Upper lobe of right lung (tissue), 1 donor: ENCODE measurements around the gene JARID2. TPM values are rescaled to one million over a fixed set of nuclear protein-coding genes. Genes with fewer than 3 reads are reported as not detected.

ENCODE experiments used
- ATAC-seq: fragments of 200-7000 bp; cut with Tn5 transposase; one replicate; pipeline ENCODE4 v1.9.1; 2020; ENCODE audit warnings: mild to moderate bottlenecking, moderate library complexity
- DNase-seq: peaks from one replicate; pipeline ENCODE4 v3.0.0-alpha.2; 2020
- H3K27ac ChIP-seq: fragments of 200-600 bp; one replicate; pipeline ENCODE4 v1.8.0; 2022
- H3K27me3 ChIP-seq: fragments of 200-600 bp; one replicate; pipeline ENCODE4 v1.8.0; 2022; ENCODE audit warnings: mild to moderate bottlenecking
- H3K36me3 ChIP-seq: fragments of 200-600 bp; one replicate; pipeline ENCODE4 v1.8.0; 2022
- H3K4me1 ChIP-seq: fragments of 200-600 bp; one replicate; pipeline ENCODE4 v1.8.0; 2022
- H3K4me3 ChIP-seq: fragments of 200-600 bp; one replicate; pipeline ENCODE4 v1.8.0; 2022; ENCODE audit warnings: mild to moderate bottlenecking
- H3K9me3 ChIP-seq: fragments of 200-600 bp; one replicate; pipeline ENCODE4 v1.8.0; 2022
- intact Hi-C: fragments of 100-400 bp; cut with DNase I; formaldehyde crosslinking; loops from one replicate; pipeline ENCODE4 v1.11.0; 2022
- total RNA-seq: library from RNA; stranded (reverse); fragmentation: NEBNext Ultra II Directional; extraction: Animal tissue kit (Norgen Biotek cat#: 25700); gene quantifications from one replicate; pipeline ENCODE4 v1.2.1, GENCODE V29; 2021
- TF ChIP-seq, protein P1 (sequence below): fragments of 200-600 bp; IDR thresholded peaks from one replicate; pipeline ENCODE4 v1.8.0; 2022; ENCODE audit warnings: antibody characterized with exemption
- donor health status: DM: no; HTN: yes; CAD: no; lungs with severe emphysema.

Gene JARID2
- total RNA-seq, 1 donor from 2014 or later, result 15.1 TPM

DNA sequence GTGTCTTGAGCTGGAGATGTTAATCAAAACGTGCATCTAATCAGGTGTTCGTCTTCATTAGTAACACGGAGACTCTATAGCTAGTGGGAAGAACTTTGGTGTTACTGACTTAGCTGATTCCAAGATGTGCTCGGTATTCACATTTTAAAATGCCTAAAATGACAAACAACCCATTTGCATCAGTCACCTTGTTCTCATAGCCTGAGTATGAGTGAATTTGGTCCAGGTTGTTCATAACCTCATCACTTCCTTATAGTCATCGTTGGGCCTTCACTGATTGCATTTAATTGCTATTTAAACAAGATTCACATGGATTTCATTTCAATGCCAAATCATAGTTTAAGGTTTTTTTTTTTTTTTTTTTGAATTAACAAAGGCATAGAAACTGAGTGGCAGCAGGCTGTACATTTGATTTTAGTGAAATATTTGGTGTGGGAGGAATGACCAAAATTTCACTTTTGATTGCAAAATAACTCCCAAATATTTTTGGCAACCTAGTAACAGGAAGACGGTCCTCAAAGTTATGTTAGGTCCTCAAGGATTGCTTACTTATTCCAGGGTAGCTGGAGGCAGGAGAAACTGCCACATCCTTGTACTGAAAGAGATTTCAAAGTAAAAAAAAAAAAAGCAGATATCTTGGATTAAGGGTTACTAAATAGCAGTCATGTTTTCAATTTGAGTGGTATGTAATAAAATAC, 104.7 kb downstream of the JARID2 start:
- H3K4me3 ChIP-seq, result no peak overlapping the region
- TF ChIP-seq, protein P1, sequence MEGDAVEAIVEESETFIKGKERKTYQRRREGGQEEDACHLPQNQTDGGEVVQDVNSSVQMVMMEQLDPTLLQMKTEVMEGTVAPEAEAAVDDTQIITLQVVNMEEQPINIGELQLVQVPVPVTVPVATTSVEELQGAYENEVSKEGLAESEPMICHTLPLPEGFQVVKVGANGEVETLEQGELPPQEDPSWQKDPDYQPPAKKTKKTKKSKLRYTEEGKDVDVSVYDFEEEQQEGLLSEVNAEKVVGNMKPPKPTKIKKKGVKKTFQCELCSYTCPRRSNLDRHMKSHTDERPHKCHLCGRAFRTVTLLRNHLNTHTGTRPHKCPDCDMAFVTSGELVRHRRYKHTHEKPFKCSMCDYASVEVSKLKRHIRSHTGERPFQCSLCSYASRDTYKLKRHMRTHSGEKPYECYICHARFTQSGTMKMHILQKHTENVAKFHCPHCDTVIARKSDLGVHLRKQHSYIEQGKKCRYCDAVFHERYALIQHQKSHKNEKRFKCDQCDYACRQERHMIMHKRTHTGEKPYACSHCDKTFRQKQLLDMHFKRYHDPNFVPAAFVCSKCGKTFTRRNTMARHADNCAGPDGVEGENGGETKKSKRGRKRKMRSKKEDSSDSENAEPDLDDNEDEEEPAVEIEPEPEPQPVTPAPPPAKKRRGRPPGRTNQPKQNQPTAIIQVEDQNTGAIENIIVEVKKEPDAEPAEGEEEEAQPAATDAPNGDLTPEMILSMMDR, result no peak
- intact Hi-C loops, result no loop called here
- no peaks in the 10 kb centered on the region for H3K9me3 ChIP-seq
- ATAC-seq (no peak), DNase-seq (no peak)
- no peaks in the 10 kb centered on the region for H3K27me3 ChIP-seq
- H3K4me1 ChIP-seq, result peaks cover 22% of the 10 kb centered on the region
- H3K27ac ChIP-seq, result no peak overlapping the region
- H3K36me3 ChIP-seq, result no peaks in the 10 kb centered on the region

DNA sequence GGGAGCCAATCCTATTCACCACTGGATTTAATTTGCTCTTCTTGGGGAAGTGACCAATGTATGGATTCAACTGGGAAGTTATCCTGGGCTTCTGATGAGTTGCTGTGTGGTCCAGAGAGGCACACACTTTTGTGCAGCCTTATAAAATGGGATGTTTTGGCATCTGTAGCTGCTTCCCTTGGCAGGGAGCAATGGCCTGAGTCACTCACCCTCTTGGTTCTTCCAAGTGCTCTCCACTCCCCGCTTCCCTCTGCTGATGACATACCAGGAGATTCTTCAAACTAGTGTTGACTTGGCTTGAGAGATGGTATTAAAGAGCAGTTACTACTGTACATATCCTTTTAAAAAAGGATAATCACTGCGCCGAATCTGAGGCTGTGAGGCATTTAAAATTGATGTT, 105.8 kb downstream of the JARID2 start:
- peak; percentile 81 for ATAC-seq
- DNase-seq, result no peak

DNA sequence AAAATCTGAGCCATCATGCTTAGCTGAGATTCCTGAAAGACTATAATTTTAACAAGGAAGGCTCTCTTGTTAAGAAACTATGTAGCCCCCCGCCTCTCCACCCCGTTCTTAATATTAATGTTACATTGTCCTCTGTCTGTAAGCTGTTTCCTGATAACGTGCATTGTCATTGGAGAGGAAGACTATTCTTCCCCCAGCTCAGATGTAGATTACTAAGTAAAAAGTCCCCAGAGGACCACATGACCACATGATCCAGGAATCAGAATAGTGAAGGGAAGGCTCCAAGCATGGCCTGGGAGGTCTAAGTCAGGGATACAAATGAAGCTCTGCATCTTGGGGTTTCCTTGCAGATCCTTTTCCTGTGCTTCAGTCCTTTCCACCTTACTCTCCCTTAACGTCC, 106.4 kb downstream of the JARID2 start:
- H3K27ac ChIP-seq, result no peak overlapping the region
- no peaks in the 10 kb centered on the region for H3K36me3 ChIP-seq
- no peak for ATAC-seq
- no peaks in the 10 kb centered on the region for H3K27me3 ChIP-seq
- peaks cover 22% of the 10 kb centered on the region for H3K4me1 ChIP-seq
- intact Hi-C loops, result no loop called here
- no peak overlapping the region for H3K4me3 ChIP-seq
- no peaks in the 10 kb centered on the region for H3K9me3 ChIP-seq
- DNase-seq, result no peak
- TF ChIP-seq, protein P1, result no peak

More for the DNA sequence above, 105.8 kb downstream of the JARID2 start:
- Histone ChIP-seq H3K4me3 (no peak overlapping the region), H3K27me3 (no peaks in the 10 kb centered on the region), H3K36me3 (no peaks in the 10 kb centered on the region), H3K9me3 (no peaks in the 10 kb centered on the region), H3K27ac (no peak overlapping the region), H3K4me1 (peaks cover 22% of the 10 kb centered on the region)
- intact Hi-C loops, result no loop called here
- TF ChIP-seq, protein P1, result no peak

DNA sequence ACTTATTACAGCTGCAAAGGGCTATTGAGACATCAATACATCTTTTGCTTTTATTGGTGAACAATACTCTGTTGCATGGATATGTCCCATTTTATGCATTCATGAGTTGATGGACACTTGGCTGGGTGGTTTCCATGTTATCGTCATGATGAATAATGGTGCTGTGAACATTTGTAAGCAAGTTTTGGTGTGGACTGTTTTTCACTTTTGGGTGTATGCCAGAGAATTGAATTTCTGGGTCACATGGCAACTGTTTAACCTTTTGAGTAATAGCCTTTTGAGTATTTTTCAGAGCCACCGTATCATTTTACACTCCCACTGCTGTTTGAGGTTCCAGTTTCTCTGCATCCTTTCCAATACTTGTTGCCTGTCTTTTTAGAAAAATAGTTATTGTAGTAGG, 107.0 kb downstream of the JARID2 start:
- DNase-seq (no peak), ATAC-seq (no peak)
- no peaks in the 10 kb centered on the region for H3K9me3 ChIP-seq
- no peaks in the 10 kb centered on the region for H3K36me3 ChIP-seq
- TF ChIP-seq, protein P1, result no peak
- no peak overlapping the region for H3K27ac ChIP-seq
- no peaks in the 10 kb centered on the region for H3K27me3 ChIP-seq
- intact Hi-C loops, result no loop called here
- H3K4me1 ChIP-seq, result peaks cover 24% of the 10 kb centered on the region
- no peak overlapping the region for H3K4me3 ChIP-seq

DNA sequence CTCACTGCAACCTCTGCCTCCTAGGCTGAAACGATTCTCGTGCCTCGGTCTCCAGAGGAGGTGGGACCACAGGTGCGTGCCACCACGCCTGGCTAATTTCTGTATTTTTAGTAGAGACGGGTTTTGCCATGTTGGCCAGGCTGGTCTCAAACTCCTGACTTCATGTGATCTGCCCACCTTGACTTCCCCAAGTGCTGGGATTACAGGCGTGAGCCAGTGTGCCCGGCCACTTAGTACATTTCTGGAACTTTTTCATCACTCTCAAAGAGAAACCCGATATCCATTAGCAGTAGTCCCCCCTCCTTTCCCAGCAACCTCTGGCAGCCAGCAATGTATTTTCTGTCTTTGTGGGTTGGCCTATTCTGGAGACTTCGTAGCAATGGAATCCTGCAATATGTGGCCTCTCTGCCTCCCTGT, 109.8 kb downstream of the JARID2 start:
- Histone ChIP-seq H3K4me1 (peaks cover 28% of the 10 kb centered on the region), H3K4me3 (no peak overlapping the region), H3K27me3 (no peaks in the 10 kb centered on the region), H3K9me3 (no peaks in the 10 kb centered on the region), H3K27ac (no peak overlapping the region), H3K36me3 (no peaks in the 10 kb centered on the region)
- intact Hi-C loops, result no loop called here
- ATAC-seq (no peak), DNase-seq (no peak)
- TF ChIP-seq, protein P1, result no peak
